Measurements from ENCODE around the gene ACTR1B. TPM values are rescaled to one million over a fixed set of nuclear protein-coding genes. Genes with fewer than 3 reads are reported as not detected.
A peak's percentile ranks its signal among the peaks of the same experiment; 100 is the strongest.

The ACTR1B gene
- total RNA-seq, 6 experiments from 2014 or later: 32.3 to 44.4 (median 35.1) TPM

DNA sequence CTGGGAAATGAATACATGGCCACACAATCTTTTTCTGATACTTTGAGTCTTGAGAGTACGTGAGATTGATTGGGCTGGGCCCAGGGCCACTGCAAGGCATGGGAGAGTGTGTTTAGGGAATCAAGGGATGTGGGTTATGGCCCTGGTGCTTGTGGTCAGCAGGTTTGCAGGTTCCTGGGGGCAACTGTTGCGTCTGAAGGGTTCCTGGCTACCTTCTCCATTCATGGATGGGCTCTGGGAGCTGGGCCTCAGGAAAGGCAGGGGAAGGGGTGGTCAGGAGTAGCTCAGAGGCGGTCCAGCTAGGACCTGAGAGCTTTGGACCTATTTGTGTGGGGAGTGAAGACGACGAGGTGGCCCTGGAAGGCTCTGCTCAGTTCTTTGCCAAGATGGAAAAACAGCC is 41.1 kb upstream of the ACTR1B start:
- intact Hi-C loops (cut with DNase I): no loop called here
- WGBS (ENCODE audit: insufficient coverage, low coverage, low lambda C conversion rate, missing lambda C conversion rate): 83% methylated on average over 3 of the region's 5 CpGs
- Histone ChIP-seq H3K4me3 (no peak overlapping the region), H3K27ac (no peak overlapping the region), H3K36me3 (no peaks in the 10 kb centered on the region), H3K4me1 (no peaks in the 10 kb centered on the region), H3K9me3 (no peaks in the 10 kb centered on the region), H3K27me3 (no peaks in the 10 kb centered on the region)
- TF ChIP-seq, protein P1, sequence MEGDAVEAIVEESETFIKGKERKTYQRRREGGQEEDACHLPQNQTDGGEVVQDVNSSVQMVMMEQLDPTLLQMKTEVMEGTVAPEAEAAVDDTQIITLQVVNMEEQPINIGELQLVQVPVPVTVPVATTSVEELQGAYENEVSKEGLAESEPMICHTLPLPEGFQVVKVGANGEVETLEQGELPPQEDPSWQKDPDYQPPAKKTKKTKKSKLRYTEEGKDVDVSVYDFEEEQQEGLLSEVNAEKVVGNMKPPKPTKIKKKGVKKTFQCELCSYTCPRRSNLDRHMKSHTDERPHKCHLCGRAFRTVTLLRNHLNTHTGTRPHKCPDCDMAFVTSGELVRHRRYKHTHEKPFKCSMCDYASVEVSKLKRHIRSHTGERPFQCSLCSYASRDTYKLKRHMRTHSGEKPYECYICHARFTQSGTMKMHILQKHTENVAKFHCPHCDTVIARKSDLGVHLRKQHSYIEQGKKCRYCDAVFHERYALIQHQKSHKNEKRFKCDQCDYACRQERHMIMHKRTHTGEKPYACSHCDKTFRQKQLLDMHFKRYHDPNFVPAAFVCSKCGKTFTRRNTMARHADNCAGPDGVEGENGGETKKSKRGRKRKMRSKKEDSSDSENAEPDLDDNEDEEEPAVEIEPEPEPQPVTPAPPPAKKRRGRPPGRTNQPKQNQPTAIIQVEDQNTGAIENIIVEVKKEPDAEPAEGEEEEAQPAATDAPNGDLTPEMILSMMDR (IDR thresholded peaks at IDR 0.05): no peak
- no peak for TF ChIP-seq POLR2A (IDR thresholded peaks at IDR 0.05)
- DNase-seq (peak in 1 of 3 donors; percentile 35), ATAC-seq (no peak)

DNA sequence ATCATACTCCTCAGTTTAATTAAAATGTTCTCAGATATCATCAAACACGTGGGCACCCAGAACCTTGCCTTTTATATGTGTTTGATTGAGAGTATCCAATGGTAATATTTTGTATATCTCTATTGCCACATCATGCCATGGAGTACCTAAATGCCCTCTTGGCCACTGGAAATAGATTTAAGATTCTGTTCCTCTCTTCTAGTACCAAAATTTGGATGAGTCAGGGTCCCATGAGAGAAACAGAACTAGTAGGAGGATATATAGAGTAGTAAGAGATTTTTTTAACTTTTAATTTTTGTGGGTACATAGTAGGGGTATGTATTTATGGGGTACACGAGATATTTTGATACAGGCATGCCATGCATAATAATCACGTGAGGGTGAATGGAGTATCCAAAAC is 39.9 kb upstream of the ACTR1B start:
- no peak for DNase-seq
- Histone ChIP-seq H3K27me3 (no peaks in the 10 kb centered on the region), H3K9me3 (no peaks in the 10 kb centered on the region), H3K27ac (no peak overlapping the region), H3K36me3 (no peaks in the 10 kb centered on the region), H3K4me1 (no peaks in the 10 kb centered on the region), H3K4me3 (no peak overlapping the region)
- TF ChIP-seq POLR2A (IDR thresholded peaks at IDR 0.05): no peak
- TF ChIP-seq, protein P1 (IDR thresholded peaks at IDR 0.05): no peak
- intact Hi-C loops (cut with DNase I): no loop called here
- 56% methylated on average over 3 of the region's 3 CpGs for WGBS (ENCODE audit: insufficient coverage, low coverage, low lambda C conversion rate, missing lambda C conversion rate)
- ATAC-seq: no peak

DNA sequence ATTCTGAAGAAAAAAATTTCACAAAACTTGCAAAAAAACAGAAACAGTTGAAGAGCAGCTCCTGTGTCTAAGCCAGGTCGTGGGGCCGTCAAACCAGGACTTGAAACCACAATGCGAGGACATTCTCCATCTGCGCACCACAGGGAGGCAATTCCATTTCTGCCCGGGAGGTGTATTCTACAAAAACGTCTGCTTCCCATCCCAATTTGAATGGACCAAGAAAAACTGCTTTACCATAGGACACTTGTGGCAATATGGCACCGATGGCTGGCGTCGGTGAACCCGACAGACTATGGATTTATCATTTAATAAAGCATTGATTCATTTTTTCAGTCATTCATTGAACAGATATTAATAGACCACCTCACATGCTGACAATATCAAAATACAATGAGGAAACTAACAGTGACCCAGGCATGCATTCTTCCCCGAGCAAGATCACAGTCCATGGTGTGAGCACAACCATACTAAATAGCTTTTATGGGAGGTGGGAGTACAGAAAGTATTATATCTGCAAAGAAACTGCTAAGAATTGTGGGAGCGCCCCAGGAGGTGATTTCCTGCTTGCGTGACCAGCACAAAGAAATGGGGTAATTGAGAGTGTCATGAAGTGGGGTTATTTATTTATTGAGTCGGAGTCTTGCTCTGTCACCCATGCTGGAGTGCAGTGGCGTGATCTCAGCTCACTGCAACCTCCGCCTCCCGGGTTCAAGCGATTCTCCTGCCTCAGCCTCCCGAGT is 39.1 kb upstream of the ACTR1B start:
- intact Hi-C loops (cut with DNase I): no loop called here
- H3K27me3 ChIP-seq: no peaks in the 10 kb centered on the region
- no peaks in the 10 kb centered on the region for H3K9me3 ChIP-seq
- H3K4me1 ChIP-seq: no peaks in the 10 kb centered on the region
- no peak for TF ChIP-seq POLR2A (IDR thresholded peaks at IDR 0.05)
- no peak overlapping the region for H3K27ac ChIP-seq
- no peak overlapping the region for H3K4me3 ChIP-seq
- no peak for ATAC-seq
- H3K36me3 ChIP-seq: no peaks in the 10 kb centered on the region
- DNase-seq: peak in 1 of 3 donors; percentile 15
- WGBS (ENCODE audit: insufficient coverage, low coverage, low lambda C conversion rate, missing lambda C conversion rate): 85% methylated on average over 13 of the region's 19 CpGs

DNA sequence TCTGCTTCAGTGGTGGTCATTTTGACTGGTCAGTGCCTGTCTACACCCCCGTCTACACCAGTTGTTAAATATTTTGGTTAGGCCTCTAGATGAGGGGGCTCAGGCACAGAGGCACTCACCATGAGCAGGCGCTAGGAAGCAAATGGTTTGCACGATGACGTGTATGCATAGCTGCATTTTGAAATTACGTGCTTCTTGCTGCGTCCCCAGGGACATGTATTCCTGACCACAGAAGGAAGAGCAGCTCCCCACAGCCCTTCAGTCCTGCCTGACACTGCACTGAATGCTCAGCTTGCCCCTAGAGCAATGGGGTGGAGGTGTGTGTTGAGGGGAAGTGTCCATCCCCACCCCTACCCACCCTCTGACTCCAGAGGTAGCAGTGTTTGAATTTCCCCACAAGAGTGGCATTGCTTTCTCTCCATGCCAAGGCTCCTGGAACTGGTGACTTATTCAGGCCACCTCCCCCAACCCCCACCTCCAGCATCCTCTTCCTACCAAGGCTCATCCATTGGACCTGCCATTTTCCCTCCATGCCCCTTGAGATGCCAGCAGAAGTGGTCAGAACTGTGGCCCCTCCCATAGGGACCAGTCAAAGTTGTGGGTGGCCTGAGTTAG is 38.1 kb upstream of the ACTR1B start:
- DNase-seq: peak in 1 of 3 donors; percentile 7
- 90% methylated on average over 5 of the region's 6 CpGs for WGBS (ENCODE audit: insufficient coverage, low coverage, low lambda C conversion rate, missing lambda C conversion rate)
- Histone ChIP-seq H3K27ac (no peak overlapping the region), H3K9me3 (no peaks in the 10 kb centered on the region), H3K36me3 (no peaks in the 10 kb centered on the region), H3K27me3 (no peaks in the 10 kb centered on the region), H3K4me3 (no peak overlapping the region), H3K4me1 (peaks cover 0 to 2% (median 0%) of the 10 kb centered on the region in 4 donors)
- intact Hi-C loops (cut with DNase I): no loop called here
- no peak for ATAC-seq
- TF ChIP-seq, protein P1 (IDR thresholded peaks at IDR 0.05): no peak
- TF ChIP-seq POLR2A (IDR thresholded peaks at IDR 0.05): no peak

DNA sequence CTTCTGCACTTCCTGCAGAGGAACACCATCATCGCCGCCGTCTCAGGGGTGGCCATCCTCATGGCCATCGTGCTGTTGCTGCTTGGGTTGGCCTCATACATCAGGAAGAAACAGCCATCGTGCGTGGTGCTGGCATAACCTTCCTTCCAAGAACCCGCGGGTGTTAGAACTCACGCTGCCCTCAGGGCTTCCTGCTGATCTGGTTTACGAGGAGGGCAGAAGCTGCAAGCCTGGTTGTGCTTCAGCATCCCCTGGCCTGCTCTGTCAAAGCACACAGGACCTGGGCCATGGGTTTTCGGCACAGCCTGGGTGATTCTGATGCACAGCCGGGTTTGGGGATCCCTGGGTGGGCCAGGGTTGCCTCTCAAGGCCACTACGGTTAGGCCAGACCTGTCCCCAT is 37.3 kb upstream of the ACTR1B start:
- ATAC-seq (no peak), DNase-seq (peak in 1 of 3 donors; percentile 35)
- H3K27me3 ChIP-seq: no peaks in the 10 kb centered on the region
- no peaks in the 10 kb centered on the region for H3K9me3 ChIP-seq
- TF ChIP-seq, protein P1 (IDR thresholded peaks at IDR 0.05): no peak
- TF ChIP-seq POLR2A (IDR thresholded peaks at IDR 0.05): no peak
- no peaks in the 10 kb centered on the region for H3K36me3 ChIP-seq
- intact Hi-C loops (cut with DNase I): no loop called here
- no peak overlapping the region for H3K27ac ChIP-seq
- no peak overlapping the region for H3K4me3 ChIP-seq
- WGBS (ENCODE audit: insufficient coverage, low coverage, low lambda C conversion rate, missing lambda C conversion rate): no CpG with 5 or more reads among the region's 13 CpGs
- H3K4me1 ChIP-seq: peaks cover 0 to 4% (median 0%) of the 10 kb centered on the region in 4 donors

Data from right lobe of liver (tissue), 6 donors.